HepG2 (cell line): Measurements from ENCODE around the gene UNC5A. TPM values are rescaled to one million over a fixed set of nuclear protein-coding genes. Genes with fewer than 3 reads are reported as not detected.

ENCODE experiments used
- ATAC-seq: fragments of 200-7000 bp; cut with Tn5 transposase; 3 replicates; pipeline ENCODE4 v1.9.1; 2020; ENCODE audit warnings: mild to moderate bottlenecking, moderate library complexity
- Bru-seq: library from RNA; stranded (reverse); fragments of 400-500 nt; gene quantifications from one replicate; lab custom pipeline; 2021; lab: Mats Ljungman, UMichigan
- BruChase-seq, 2 experiments: library from RNA; stranded (reverse); fragments of 400-500 nt; gene quantifications; one replicate each; lab custom pipeline; 2021; lab: Mats Ljungman, UMichigan
- BruUV-seq: library from RNA; stranded (reverse); fragments of 400-500 nt; replicated peaks from 2 replicates; lab custom pipeline; 2021; lab: Mats Ljungman, UMichigan
- CTCF ChIA-PET: fragments of 300-600 bp; formaldehyde crosslinking; extraction: SDS; loops from one replicate; lab custom pipeline; 2021; ENCODE audit warnings: low total read pairs, inconsistent platforms, low intra/inter-chr PET ratio; lab: Yijun Ruan, JAX
- POLR2A ChIA-PET: fragments of 350-600 bp; sonication (Branson Sonifier 250); formaldehyde crosslinking; loops from one replicate; lab custom pipeline; 2020; ENCODE audit warnings: antibody characterized with exemption, inconsistent platforms; lab: Yijun Ruan, JAX
- DNase-seq: peaks from one replicate; pipeline ENCODE4 v3.0.0-alpha.2; 2015; ENCODE audit warnings: low spot score
- FAIRE-seq: peaks from 3 replicates; lab custom pipeline; 2011; peaks lifted over from hg19 to GRCh38; lab: Jason Lieb, UNC
- H2AFZ ChIP-seq: one replicate; pipeline ENCODE4 v1.6.1; 2011; ENCODE audit warnings: low read length, inconsistent platforms
- H3K27ac ChIP-seq: fragments of 300-600 bp; 3 replicates; pipeline ENCODE4 v1.8.0; 2011; ENCODE audit warnings: mixed run types, mild to moderate bottlenecking, mixed read lengths, low read length, inconsistent platforms; ENCODE audit not compliant: insufficient read depth; ENCODE audit errors: extremely low read length
- H3K27me3 ChIP-seq, 2 experiments: fragments of 200-600 bp in 1 of 2; 2 replicates in 1 of 2; 3 replicates in 1 of 2; pipeline versions ENCODE4 v1.6.0 to v1.8.0; 2011; ENCODE audit warnings: low read length in 2 of 2, mild to moderate bottlenecking in 2 of 2, moderate library complexity in 2 of 2, inconsistent platforms in 1 of 2; ENCODE audit not compliant: insufficient read depth in 2 of 2, control insufficient read depth in 1 of 2
- H3K36me3 ChIP-seq, 2 experiments: fragments of 200-600 bp in 1 of 2; replicated peaks in 1 of 2; 2 replicates in 1 of 2; 3 replicates in 1 of 2; pipeline versions ENCODE4 v1.5.1 to v1.8.0; 2011; ENCODE audit warnings: low read length in 2 of 2, inconsistent platforms in 1 of 2; ENCODE audit not compliant: insufficient read depth in 2 of 2, control insufficient read depth in 1 of 2
- H3K4me1 ChIP-seq: 2 replicates; pipeline ENCODE4 v1.5.1; 2012; ENCODE audit warnings: low read length, inconsistent platforms; ENCODE audit not compliant: insufficient read depth
- H3K4me2 ChIP-seq: 2 replicates; pipeline ENCODE4 v1.6.0; 2011; ENCODE audit warnings: low read depth, low read length, inconsistent platforms
- H3K4me3 ChIP-seq, 3 experiments: fragments of 200-600 bp in 1 of 3; sonication (generic), shearing (Covaris generic) in 1 of 3; replicated peaks in 1 of 3; 2 replicates each; pipeline ENCODE4 v1.5.1; 2011 to 2016; ENCODE audit warnings: low read length in 3 of 3, inconsistent platforms in 2 of 3, low read depth in 2 of 3, mild to moderate bottlenecking in 2 of 3, control low read depth in 1 of 3, mixed read lengths in 1 of 3; ENCODE audit not compliant: insufficient read depth in 1 of 3
- H3K79me2 ChIP-seq: one replicate; pipeline ENCODE4 v1.6.1; 2011; ENCODE audit warnings: low read length, inconsistent platforms; ENCODE audit not compliant: insufficient read depth
- H3K9ac ChIP-seq: 2 replicates; pipeline ENCODE4 v1.6.0; 2011; ENCODE audit warnings: mild to moderate bottlenecking, low read depth, low read length, inconsistent platforms; ENCODE audit not compliant: insufficient read depth
- H3K9me3 ChIP-seq: 2 replicates; pipeline ENCODE4 v1.5.1; 2012; ENCODE audit warnings: mild to moderate bottlenecking, low read length
- H4K20me1 ChIP-seq: 2 replicates; pipeline ENCODE4 v1.6.0; 2011; ENCODE audit warnings: inconsistent platforms, mild to moderate bottlenecking, low read length, moderate library complexity; ENCODE audit not compliant: insufficient read depth
- ARNT2 ChIP-seq: sonication (generic); formaldehyde crosslinking; IDR thresholded peaks from 2 replicates; pipeline ENCODE4 v1.8.0; 2022; ENCODE audit warnings: mild to moderate bottlenecking, low read depth, missing genetic modification reagents, moderate library complexity
- HES4 ChIP-seq: sonication (generic); formaldehyde crosslinking; IDR thresholded peaks from 2 replicates; pipeline ENCODE4 v1.9.0; 2021; ENCODE audit warnings: mild to moderate bottlenecking, missing genetic modification reagents, borderline replicate concordance
- MAZ ChIP-seq, 2 experiments: sonication (generic) in 1 of 2; formaldehyde crosslinking in 1 of 2; IDR thresholded peaks; 2 replicates each; pipeline versions ENCODE4 v1.5.0 to v1.6.1; 2012 to 2020; ENCODE audit warnings: low read depth in 2 of 2, mild to moderate bottlenecking in 2 of 2, borderline replicate concordance in 1 of 2, improper control_type of control experiment in 1 of 2, low read length in 1 of 2, missing genetic modification reagents in 1 of 2, moderate library complexity in 1 of 2
- ZNF781 ChIP-seq: sonication (generic); formaldehyde crosslinking; IDR thresholded peaks from 2 replicates; pipeline ENCODE4 v1.5.1; 2020; ENCODE audit warnings: borderline replicate concordance, mild to moderate bottlenecking, missing genetic modification reagents; ENCODE audit errors: not compliant biosample characterization
- ZSCAN22 ChIP-seq: sonication (generic); formaldehyde crosslinking; IDR thresholded peaks from 2 replicates; pipeline ENCODE4 v1.4.0; 2020; ENCODE audit warnings: mild to moderate bottlenecking, missing genetic modification reagents
- WGBS: methylation state at CpG from one replicate; pipeline ENCODE4 v1.1.6; 2017; ENCODE audit warnings: low lambda C conversion rate; 5-methylcytosine and 5-hydroxymethylcytosine counted together
- in situ Hi-C: cut with HindIII; loops from 2 replicates; pipeline ENCODE4 v1.10.0; 2017; ENCODE audit warnings: low pct_unique_long_range_greater_than_20kb; ENCODE audit not compliant: extremely low pct_ligation_motif_present
- intact Hi-C: fragments of 100-400 bp; cut with micrococcal nuclease; formaldehyde crosslinking; loops from one replicate; pipeline ENCODE4 v1.10.0; 2022; ENCODE audit not compliant: unreplicated experiment
- long read RNA-seq, 2 experiments: library from RNA in 1 of 2; library from polyadenylated mRNA in 1 of 2; stranded (forward) in 1 of 2; unstranded in 1 of 2; transcript quantifications; one replicate each; pipeline ENCODE4 v2.0.0, GENCODE V29; 2019 to 2022
- polyA minus RNA-seq, 3 experiments: library from RNA; depleted of rRNA, polyadenylated mRNA; stranded (reverse); fragments of >200 nt; gene quantifications; 2 replicates each; pipeline ENCODE4 v1.2.3, GENCODE V29; 2011; ENCODE audit warnings: low replicate concordance in 1 of 3
- polyA plus RNA-seq, 8 experiments: library from polyadenylated mRNA; depleted of rRNA in 3 of 8; stranded (reverse) in 7 of 8; unstranded in 1 of 8; fragments of >200 nt; fragmentation: Illumina TruSeq in 4 of 8; extraction: Trizol in 4 of 8; gene quantifications; 2 replicates each; pipeline versions ENCODE4 v1.2.1 to v1.2.3, GENCODE V29; 2011 to 2016; ENCODE audit warnings: low read depth in 4 of 8, missing spikeins in 1 of 8, mixed read lengths in 1 of 8; ENCODE audit not compliant: insufficient read depth in 1 of 8
- total RNA-seq, 5 experiments: library from RNA; depleted of rRNA; stranded (reverse); fragments of >200 nt; fragmentation: Illumina TruSeq; extraction: Trizol; gene quantifications; 2 replicates each; pipeline ENCODE4 v1.2.3, GENCODE V29; 2016; ENCODE audit warnings: low read depth in 1 of 5
- TF ChIP-seq, protein P1 (sequence below): sonication (generic); formaldehyde crosslinking; IDR thresholded peaks from 2 replicates; pipeline ENCODE4 v1.8.0; 2022; ENCODE audit warnings: mild to moderate bottlenecking, missing genetic modification reagents
- TF ChIP-seq, protein P2 (sequence below): sonication (generic); formaldehyde crosslinking; IDR thresholded peaks from 2 replicates; pipeline ENCODE4 v1.4.0; 2020; ENCODE audit warnings: missing genetic modification reagents
- TF ChIP-seq, protein P3 (sequence below): sonication (generic); formaldehyde crosslinking; IDR thresholded peaks from 2 replicates; pipeline ENCODE4 v1.4.0; 2020; ENCODE audit warnings: missing genetic modification reagents

Gene UNC5A
- total RNA-seq (2016; rRNA removed; fragmentation: Illumina TruSeq; extraction: Trizol) (not detected in 2 replicates), polyA plus RNA-seq (2011; rRNA removed) (0.03 TPM in 1 of 2 replicates, not detected in the other), polyA minus RNA-seq (2011; rRNA and poly(A)+ RNA removed; ENCODE audit: low replicate concordance) (not detected in 2 replicates), Bru-seq, nascent RNA (percentile 8 among the genes with signal in this experiment), BruChase-seq, experiment 1, labeled RNA remaining after a 6-hour chase (percentile 7 among the genes with signal in this experiment), BruChase-seq, experiment 2, labeled RNA remaining after a 2-hour chase (percentile 7 among the genes with signal in this experiment)
- total RNA-seq (2016; cell fraction: cytosol; rRNA removed; fragmentation: Illumina TruSeq; extraction: Trizol; ENCODE audit: low read depth): not detected in 2 replicates
- total RNA-seq (2016; cell fraction: insoluble cytoplasmic fraction; rRNA removed; fragmentation: Illumina TruSeq; extraction: Trizol): not detected in 2 replicates
- not detected in 2 replicates for total RNA-seq (2016; cell fraction: membrane; rRNA removed; fragmentation: Illumina TruSeq; extraction: Trizol)
- total RNA-seq (2016; cell fraction: nucleus; rRNA removed; fragmentation: Illumina TruSeq; extraction: Trizol): not detected in 2 replicates
- 0.01 TPM in 1 of 2 replicates, not detected in the other for polyA plus RNA-seq (2011; cell fraction: cytosol; rRNA removed)
- 0.10 TPM in 1 of 2 replicates, not detected in the other for polyA plus RNA-seq (2011; cell fraction: nucleus; rRNA removed)
- not detected in 2 replicates for polyA plus RNA-seq (2012)
- polyA plus RNA-seq (2016; cell fraction: cytosol; fragmentation: Illumina TruSeq; extraction: Trizol; ENCODE audit: low read depth): not detected in 2 replicates
- polyA plus RNA-seq (2016; cell fraction: insoluble cytoplasmic fraction; fragmentation: Illumina TruSeq; extraction: Trizol; ENCODE audit: low read depth): not detected in 2 replicates
- 0.06 TPM in 1 of 2 replicates, not detected in the other for polyA plus RNA-seq (2016; cell fraction: membrane; fragmentation: Illumina TruSeq; extraction: Trizol; ENCODE audit: low read depth)
- polyA plus RNA-seq (2016; cell fraction: nucleus; fragmentation: Illumina TruSeq; extraction: Trizol; ENCODE audit: insufficient read depth, low read depth): not detected in 2 replicates
- polyA minus RNA-seq (2011; cell fraction: cytosol; rRNA and poly(A)+ RNA removed): not detected in 2 replicates
- not detected in 2 replicates for polyA minus RNA-seq (2011; cell fraction: nucleus; rRNA and poly(A)+ RNA removed)
- long read RNA-seq, experiment 1: 0 reads
- long read RNA-seq, experiment 2: 0 reads

DNA sequence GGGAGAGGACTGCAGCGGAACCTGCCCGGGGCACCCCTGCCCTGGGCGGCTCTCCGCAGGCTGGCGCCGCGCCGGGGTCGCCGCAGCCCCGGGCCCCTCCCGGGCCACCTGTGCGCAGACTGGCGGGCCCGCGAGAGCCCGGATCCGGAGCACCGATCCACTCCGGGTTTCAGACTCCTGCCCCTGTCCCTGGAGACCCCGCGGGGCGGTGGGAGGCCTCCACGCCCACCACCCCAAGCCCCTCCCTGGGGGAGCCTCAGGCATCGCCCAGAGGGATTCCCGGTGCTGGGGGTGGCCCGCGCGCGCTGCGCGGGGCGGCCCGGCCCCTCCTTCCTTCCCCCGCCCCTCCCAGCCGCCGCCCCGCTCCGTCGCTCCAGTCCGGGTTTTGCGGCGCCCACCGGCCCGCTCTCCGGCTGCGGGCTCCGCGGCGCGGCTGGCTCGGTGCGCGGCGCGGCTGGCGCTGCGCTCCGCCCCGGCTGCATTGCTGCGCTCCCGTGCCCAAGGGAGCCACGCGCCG is at the start of gene UNC5A:
UNC5A (plus strand) TSS at position 479 of the 517 bp plus-strand sequence. CDS start 192 bp downstream, outside the sequence.
- ChIA-PET CTCF (no interaction called here), POLR2A (no interaction called here)
- Histone ChIP-seq H2AFZ (no peak within 1 kb of the TSS), H3K4me3 (peak within 1 kb of the TSS; percentile 40 to 71 (median 41); a peak in 5 of 6 replicates), H3K27me3 (peaks cover 12 to 59% of the 10 kb centered on the region in 2 experiments), H3K4me1 (peaks cover 11% of the 10 kb centered on the region), H3K9me3 (no peaks in the 10 kb centered on the region), H3K27ac (no peak within 1 kb of the TSS), H4K20me1 (peaks cover 10% of the 10 kb centered on the region; the same call in 1 of the 2 replicates), H3K4me2 (peak within 1 kb of the TSS; percentile 67), H3K36me3 (no peaks in the 10 kb centered on the region), H3K9ac (no peak within 1 kb of the TSS), H3K79me2 (no peaks in the 10 kb centered on the region)
- in situ Hi-C loops: no loop called here
- intact Hi-C loops: loop anchor here (5.0 kb wide), 1 partner anchor 153 kb away; no protein-coding TSS in a partner anchor
- TF ChIP-seq, protein P1, sequence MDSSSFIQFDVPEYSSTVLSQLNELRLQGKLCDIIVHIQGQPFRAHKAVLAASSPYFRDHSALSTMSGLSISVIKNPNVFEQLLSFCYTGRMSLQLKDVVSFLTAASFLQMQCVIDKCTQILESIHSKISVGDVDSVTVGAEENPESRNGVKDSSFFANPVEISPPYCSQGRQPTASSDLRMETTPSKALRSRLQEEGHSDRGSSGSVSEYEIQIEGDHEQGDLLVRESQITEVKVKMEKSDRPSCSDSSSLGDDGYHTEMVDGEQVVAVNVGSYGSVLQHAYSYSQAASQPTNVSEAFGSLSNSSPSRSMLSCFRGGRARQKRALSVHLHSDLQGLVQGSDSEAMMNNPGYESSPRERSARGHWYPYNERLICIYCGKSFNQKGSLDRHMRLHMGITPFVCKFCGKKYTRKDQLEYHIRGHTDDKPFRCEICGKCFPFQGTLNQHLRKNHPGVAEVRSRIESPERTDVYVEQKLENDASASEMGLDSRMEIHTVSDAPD (CRISPR knock-in tag): no peak
- TF ChIP-seq, protein P2, sequence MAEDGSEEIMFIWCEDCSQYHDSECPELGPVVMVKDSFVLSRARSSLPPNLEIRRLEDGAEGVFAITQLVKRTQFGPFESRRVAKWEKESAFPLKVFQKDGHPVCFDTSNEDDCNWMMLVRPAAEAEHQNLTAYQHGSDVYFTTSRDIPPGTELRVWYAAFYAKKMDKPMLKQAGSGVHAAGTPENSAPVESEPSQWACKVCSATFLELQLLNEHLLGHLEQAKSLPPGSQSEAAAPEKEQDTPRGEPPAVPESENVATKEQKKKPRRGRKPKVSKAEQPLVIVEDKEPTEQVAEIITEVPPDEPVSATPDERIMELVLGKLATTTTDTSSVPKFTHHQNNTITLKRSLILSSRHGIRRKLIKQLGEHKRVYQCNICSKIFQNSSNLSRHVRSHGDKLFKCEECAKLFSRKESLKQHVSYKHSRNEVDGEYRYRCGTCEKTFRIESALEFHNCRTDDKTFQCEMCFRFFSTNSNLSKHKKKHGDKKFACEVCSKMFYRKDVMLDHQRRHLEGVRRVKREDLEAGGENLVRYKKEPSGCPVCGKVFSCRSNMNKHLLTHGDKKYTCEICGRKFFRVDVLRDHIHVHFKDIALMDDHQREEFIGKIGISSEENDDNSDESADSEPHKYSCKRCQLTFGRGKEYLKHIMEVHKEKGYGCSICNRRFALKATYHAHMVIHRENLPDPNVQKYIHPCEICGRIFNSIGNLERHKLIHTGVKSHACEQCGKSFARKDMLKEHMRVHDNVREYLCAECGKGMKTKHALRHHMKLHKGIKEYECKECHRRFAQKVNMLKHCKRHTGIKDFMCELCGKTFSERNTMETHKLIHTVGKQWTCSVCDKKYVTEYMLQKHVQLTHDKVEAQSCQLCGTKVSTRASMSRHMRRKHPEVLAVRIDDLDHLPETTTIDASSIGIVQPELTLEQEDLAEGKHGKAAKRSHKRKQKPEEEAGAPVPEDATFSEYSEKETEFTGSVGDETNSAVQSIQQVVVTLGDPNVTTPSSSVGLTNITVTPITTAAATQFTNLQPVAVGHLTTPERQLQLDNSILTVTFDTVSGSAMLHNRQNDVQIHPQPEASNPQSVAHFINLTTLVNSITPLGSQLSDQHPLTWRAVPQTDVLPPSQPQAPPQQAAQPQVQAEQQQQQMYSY (CRISPR knock-in tag): peak; percentile 98
- no peak for TF ChIP-seq HES4 (CRISPR knock-in tag)
- peak; percentile 56; the same call in 1 of the 2 replicates for TF ChIP-seq MAZ (IDR thresholded peaks at IDR 0.05; ENCODE audit: borderline replicate concordance, low read depth, low read length)
- TF ChIP-seq MAZ (CRISPR knock-in tag; IDR thresholded peaks at IDR 0.05; ENCODE audit: low read depth): no peak
- no peak for TF ChIP-seq ZSCAN22
- TF ChIP-seq ARNT2: 0 out of 2 replicates have a peak, but pooled peaks have one; percentile 31
- no peak for TF ChIP-seq ZNF781 (CRISPR knock-in tag)
- TF ChIP-seq, protein P3, sequence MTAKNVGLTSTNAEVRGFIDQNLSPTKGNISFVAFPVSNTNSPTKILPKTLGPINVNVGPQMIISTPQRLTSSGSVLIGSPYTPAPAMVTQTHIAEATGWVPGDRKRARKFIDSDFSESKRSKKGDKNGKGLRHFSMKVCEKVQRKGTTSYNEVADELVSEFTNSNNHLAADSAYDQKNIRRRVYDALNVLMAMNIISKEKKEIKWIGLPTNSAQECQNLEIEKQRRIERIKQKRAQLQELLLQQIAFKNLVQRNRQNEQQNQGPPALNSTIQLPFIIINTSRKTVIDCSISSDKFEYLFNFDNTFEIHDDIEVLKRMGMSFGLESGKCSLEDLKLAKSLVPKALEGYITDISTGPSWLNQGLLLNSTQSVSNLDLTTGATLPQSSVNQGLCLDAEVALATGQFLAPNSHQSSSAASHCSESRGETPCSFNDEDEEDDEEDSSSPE (CRISPR knock-in tag): 0 out of 2 replicates have a peak, but pooled peaks have one; percentile 12
- no TSS peak for BruUV-seq
- no CpG with 5 or more reads among the region's 65 CpGs for WGBS
- ATAC-seq: peak; percentile 52
- no peak for DNase-seq
- no peak for FAIRE-seq
